BE2C (cell line): ENCODE results near the gene DACT3.
A peak's percentile ranks its signal among the peaks of the same experiment; 100 is the strongest.

Experiments used
- DNase-seq: peaks from one replicate; pipeline ENCODE4 v3.0.0-alpha.2; 2020
- H3K27me3 ChIP-seq: fragments of 250-450 bp; sonication (Bioruptor Pico); 2 replicates; pipeline ENCODE4 v1.5.1; 2020; ENCODE audit warnings: mild to moderate bottlenecking
- H3K36me3 ChIP-seq: fragments of 250-450 bp; sonication (Bioruptor Pico); 2 replicates; pipeline ENCODE4 v1.5.1; 2020; ENCODE audit warnings: mild to moderate bottlenecking
- H3K4me1 ChIP-seq: fragments of 250-450 bp; sonication (Bioruptor Pico); 2 replicates; pipeline ENCODE4 v1.5.1; 2020
- H3K4me3 ChIP-seq: 2 replicates; pipeline ENCODE4 v1.5.1; 2011; ENCODE audit warnings: low read depth, low read length
- H3K9me3 ChIP-seq: fragments of 250-450 bp; sonication (Bioruptor Pico); 2 replicates; pipeline ENCODE4 v1.5.1; 2020
- CTCF ChIP-seq: IDR thresholded peaks from 2 replicates; pipeline ENCODE4 v1.5.1; 2012; ENCODE audit warnings: mild to moderate bottlenecking, low read depth, low read length

Gene DACT3

DNA sequence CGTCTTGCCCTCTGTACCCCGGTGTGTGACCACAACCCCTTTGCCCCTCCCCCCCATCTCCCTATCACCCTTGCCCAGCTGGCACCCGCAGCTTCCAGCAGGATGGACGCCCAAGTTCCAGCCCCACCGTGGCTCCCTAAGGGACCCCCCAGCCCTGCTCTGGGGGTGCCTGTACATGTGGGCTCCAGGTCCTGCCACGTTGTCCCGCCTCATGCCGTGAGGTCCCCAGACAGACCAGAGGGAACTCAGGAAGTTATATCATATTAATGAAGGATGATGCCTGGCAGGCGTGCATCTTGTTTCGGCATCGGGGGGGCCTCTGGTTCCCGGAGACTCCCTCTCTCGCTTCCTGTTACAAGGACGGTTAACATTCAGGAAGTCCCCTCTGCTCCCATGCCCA, 34.5 kb downstream of the DACT3 start:
- no peaks in the 10 kb centered on the region for H3K27me3 ChIP-seq
- DNase-seq: no peak
- no peaks in the 10 kb centered on the region for H3K36me3 ChIP-seq
- peaks cover 43% of the 10 kb centered on the region for H3K4me1 ChIP-seq
- no peak overlapping the region for H3K4me3 ChIP-seq
- TF ChIP-seq CTCF: no peak
- H3K9me3 ChIP-seq: no peaks in the 10 kb centered on the region

GRCh38 chr19:46625731-46626130, 35.3 kb downstream of the DACT3 start:
- no peaks in the 10 kb centered on the region for H3K27me3 ChIP-seq
- H3K4me3 ChIP-seq: no peak overlapping the region
- H3K4me1 ChIP-seq: peaks cover 44% of the 10 kb centered on the region
- H3K9me3 ChIP-seq: no peaks in the 10 kb centered on the region
- DNase-seq: no peak
- TF ChIP-seq CTCF: no peak
- no peaks in the 10 kb centered on the region for H3K36me3 ChIP-seq

DNA sequence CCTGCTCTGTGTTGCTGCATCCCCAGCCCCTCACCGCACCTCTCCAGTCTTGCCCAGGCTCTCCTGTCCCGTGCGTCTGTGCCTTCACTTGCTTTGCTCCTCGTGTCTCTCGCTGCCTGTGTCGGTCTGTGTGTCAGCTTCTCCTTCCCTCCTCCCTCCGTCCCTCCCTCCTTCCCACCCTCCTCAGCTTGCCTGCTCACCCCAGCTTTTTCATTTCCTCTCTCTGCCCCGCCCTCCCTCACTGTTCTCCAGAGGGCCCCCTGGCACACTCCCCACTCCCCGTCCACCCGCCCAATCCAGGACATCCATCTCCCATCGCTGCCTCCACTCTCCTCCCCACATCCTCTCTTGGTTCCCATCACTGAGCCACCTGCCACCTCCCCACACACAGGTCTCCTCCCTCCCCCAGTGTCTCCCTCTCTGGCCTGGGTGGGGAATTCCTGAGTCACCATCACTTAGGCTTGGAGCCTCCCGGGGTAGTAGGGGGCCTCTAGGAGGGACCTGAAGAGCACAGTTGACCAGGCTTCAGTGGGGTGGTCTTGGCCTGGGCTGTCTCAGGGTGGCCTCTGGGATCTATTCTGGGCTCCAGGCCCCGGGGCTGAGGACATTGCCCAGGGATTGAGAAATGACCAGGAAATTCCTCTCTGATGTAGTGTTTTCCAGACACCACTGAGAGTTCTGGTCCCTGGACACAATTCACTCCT, 35.9 kb downstream of the DACT3 start, which contains the start of gene PTGIR:
TSS of gene PTGIR (minus strand) at position 132 of the 704 bp plus-strand sequence. CDS start 864 bp downstream, outside the sequence.
- no peak for DNase-seq
- Histone ChIP-seq H3K27me3 (no peaks in the 10 kb centered on the region), H3K9me3 (no peaks in the 10 kb centered on the region), H3K4me3 (no peak within 1 kb of the TSS), H3K36me3 (no peaks in the 10 kb centered on the region), H3K4me1 (peaks cover 46% of the 10 kb centered on the region)
- peak; percentile 9; the same call in 1 of the 2 replicates for TF ChIP-seq CTCF

- Histone ChIP-seq H3K27me3 (no peaks in the 10 kb centered on the region), H3K36me3 (no peaks in the 10 kb centered on the region), H3K9me3 (no peaks in the 10 kb centered on the region), H3K4me1 (peaks cover 44% of the 10 kb centered on the region), H3K4me3 (no peak overlapping the region)
- no peak for TF ChIP-seq CTCF
- DNase-seq: no peak
Observed at GRCh38 chr19:46623915-46624502, 37.0 kb downstream of the DACT3 start.

DNA sequence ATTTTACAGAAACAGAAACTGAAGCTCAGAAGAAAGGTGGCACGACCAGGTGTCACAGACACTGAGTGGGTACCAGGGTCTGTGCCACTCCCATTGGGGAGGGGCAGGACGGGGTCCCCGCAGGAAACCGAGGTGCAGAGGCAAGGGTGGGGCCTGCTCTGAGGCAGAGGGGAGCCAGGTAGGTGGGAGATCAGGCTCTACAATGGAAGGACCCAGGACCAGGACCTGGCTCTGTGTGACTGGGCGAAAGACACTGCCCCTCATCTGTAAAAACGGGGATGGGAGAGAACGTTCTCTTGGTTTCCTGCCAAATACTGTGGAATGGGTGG, 38.9 kb downstream of the DACT3 start:
- Histone ChIP-seq H3K9me3 (no peaks in the 10 kb centered on the region), H3K4me3 (no peak overlapping the region), H3K27me3 (no peaks in the 10 kb centered on the region), H3K36me3 (no peaks in the 10 kb centered on the region), H3K4me1 (peaks cover 53% of the 10 kb centered on the region)
- no peak for DNase-seq
- TF ChIP-seq CTCF: no peak
